H1 (cell line): ENCODE results near the gene EPHA2. TPM values are rescaled to one million over a fixed set of nuclear protein-coding genes. Genes with fewer than 3 reads are reported as not detected.

Experiments
- ASH2L ChIP-seq: fragments of 200-600, 300-600 bp; sonication (generic); IDR thresholded peaks from one replicate; pipeline ENCODE4 v1.7.1; 2017; ENCODE audit warnings: low read length
- CBX5 ChIP-seq: fragments of 300-800, 300-1000 bp; sonication (generic); IDR thresholded peaks from 2 replicates; pipeline ENCODE4 v1.7.1; 2016; ENCODE audit warnings: antibody characterized with exemption, low read length, low read depth
- TEAD4 ChIP-seq: IDR thresholded peaks from 2 replicates; pipeline ENCODE4 v1.6.1; 2012; ENCODE audit warnings: low read depth, low read length, inconsistent platforms, mixed read lengths
- polyA plus RNA-seq, 7 experiments: library from polyadenylated mRNA; depleted of rRNA in 3 of 7; stranded (reverse) in 5 of 7; unstranded in 2 of 7; fragments of >200 nt in 5 of 7; fragments of 200-250 nt in 2 of 7; gene quantifications; 1 replicate in 5 of 7; 2 replicates in 1 of 7; 4 replicates in 1 of 7; pipeline versions ENCODE4 v1.2.1 to v1.2.3, GENCODE V29; 2011 to 2013; ENCODE audit warnings: missing spikeins in 2 of 7, mixed read lengths in 2 of 7
- total RNA-seq: library from RNA; stranded (reverse); fragmentation: NEBNext Ultra II Directional; extraction: Animal tissue kit (Norgen Biotek cat#: 25700); gene quantifications from 2 replicates; pipeline ENCODE4 v1.2.1, GENCODE V29; 2021
- TF ChIP-seq, protein P1 (sequence below): fragments of 300-600 bp; sonication (generic); IDR thresholded peaks from 2 replicates; pipeline ENCODE4 v1.7.1; 2012; ENCODE audit warnings: low read length, moderate library complexity, mild to moderate bottlenecking, inconsistent platforms; ENCODE audit not compliant: insufficient replicate concordance
- TF ChIP-seq, protein P2 (sequence below): IDR thresholded peaks from 2 replicates; pipeline ENCODE4 v1.6.1; 2012; ENCODE audit warnings: low read length, inconsistent platforms

EPHA2 gene
- total and polyA plus RNA-seq, 2 of the 8 experiments (the other 6 are each of a cell fraction or from before 2014, with no cell fraction given) = 26.8 to 33.6 TPM

DNA sequence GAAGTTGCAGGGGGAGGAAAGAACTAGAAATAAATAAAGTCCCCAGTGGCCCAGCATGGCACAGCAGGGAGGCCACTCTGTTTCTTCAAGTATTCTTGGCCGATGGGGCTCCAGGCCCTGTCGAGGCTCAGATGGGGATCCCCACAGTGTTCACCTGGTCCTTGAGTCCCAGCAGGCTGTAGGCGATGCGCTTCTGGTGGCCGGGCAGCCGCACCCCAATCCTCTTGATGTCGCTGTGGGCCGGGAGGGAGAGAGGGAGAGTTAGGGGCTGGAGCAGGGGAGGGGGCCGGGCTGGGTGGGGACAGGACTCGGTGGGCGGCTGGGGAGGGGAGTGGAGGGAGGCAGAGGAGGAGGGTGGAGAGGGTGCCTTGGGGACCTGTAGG, 30.8 kb downstream of the EPHA2 start (continued):
- TF ChIP-seq, protein P1, sequence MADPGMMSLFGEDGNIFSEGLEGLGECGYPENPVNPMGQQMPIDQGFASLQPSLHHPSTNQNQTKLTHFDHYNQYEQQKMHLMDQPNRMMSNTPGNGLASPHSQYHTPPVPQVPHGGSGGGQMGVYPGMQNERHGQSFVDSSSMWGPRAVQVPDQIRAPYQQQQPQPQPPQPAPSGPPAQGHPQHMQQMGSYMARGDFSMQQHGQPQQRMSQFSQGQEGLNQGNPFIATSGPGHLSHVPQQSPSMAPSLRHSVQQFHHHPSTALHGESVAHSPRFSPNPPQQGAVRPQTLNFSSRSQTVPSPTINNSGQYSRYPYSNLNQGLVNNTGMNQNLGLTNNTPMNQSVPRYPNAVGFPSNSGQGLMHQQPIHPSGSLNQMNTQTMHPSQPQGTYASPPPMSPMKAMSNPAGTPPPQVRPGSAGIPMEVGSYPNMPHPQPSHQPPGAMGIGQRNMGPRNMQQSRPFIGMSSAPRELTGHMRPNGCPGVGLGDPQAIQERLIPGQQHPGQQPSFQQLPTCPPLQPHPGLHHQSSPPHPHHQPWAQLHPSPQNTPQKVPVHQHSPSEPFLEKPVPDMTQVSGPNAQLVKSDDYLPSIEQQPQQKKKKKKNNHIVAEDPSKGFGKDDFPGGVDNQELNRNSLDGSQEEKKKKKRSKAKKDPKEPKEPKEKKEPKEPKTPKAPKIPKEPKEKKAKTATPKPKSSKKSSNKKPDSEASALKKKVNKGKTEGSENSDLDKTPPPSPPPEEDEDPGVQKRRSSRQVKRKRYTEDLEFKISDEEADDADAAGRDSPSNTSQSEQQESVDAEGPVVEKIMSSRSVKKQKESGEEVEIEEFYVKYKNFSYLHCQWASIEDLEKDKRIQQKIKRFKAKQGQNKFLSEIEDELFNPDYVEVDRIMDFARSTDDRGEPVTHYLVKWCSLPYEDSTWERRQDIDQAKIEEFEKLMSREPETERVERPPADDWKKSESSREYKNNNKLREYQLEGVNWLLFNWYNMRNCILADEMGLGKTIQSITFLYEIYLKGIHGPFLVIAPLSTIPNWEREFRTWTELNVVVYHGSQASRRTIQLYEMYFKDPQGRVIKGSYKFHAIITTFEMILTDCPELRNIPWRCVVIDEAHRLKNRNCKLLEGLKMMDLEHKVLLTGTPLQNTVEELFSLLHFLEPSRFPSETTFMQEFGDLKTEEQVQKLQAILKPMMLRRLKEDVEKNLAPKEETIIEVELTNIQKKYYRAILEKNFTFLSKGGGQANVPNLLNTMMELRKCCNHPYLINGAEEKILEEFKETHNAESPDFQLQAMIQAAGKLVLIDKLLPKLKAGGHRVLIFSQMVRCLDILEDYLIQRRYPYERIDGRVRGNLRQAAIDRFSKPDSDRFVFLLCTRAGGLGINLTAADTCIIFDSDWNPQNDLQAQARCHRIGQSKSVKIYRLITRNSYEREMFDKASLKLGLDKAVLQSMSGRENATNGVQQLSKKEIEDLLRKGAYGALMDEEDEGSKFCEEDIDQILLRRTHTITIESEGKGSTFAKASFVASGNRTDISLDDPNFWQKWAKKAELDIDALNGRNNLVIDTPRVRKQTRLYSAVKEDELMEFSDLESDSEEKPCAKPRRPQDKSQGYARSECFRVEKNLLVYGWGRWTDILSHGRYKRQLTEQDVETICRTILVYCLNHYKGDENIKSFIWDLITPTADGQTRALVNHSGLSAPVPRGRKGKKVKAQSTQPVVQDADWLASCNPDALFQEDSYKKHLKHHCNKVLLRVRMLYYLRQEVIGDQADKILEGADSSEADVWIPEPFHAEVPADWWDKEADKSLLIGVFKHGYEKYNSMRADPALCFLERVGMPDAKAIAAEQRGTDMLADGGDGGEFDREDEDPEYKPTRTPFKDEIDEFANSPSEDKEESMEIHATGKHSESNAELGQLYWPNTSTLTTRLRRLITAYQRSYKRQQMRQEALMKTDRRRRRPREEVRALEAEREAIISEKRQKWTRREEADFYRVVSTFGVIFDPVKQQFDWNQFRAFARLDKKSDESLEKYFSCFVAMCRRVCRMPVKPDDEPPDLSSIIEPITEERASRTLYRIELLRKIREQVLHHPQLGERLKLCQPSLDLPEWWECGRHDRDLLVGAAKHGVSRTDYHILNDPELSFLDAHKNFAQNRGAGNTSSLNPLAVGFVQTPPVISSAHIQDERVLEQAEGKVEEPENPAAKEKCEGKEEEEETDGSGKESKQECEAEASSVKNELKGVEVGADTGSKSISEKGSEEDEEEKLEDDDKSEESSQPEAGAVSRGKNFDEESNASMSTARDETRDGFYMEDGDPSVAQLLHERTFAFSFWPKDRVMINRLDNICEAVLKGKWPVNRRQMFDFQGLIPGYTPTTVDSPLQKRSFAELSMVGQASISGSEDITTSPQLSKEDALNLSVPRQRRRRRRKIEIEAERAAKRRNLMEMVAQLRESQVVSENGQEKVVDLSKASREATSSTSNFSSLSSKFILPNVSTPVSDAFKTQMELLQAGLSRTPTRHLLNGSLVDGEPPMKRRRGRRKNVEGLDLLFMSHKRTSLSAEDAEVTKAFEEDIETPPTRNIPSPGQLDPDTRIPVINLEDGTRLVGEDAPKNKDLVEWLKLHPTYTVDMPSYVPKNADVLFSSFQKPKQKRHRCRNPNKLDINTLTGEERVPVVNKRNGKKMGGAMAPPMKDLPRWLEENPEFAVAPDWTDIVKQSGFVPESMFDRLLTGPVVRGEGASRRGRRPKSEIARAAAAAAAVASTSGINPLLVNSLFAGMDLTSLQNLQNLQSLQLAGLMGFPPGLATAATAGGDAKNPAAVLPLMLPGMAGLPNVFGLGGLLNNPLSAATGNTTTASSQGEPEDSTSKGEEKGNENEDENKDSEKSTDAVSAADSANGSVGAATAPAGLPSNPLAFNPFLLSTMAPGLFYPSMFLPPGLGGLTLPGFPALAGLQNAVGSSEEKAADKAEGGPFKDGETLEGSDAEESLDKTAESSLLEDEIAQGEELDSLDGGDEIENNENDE = no peak
- no peak for TF ChIP-seq ASH2L
- no peak for TF ChIP-seq TEAD4
- no peak for TF ChIP-seq CBX5
- TF ChIP-seq, protein P2, sequence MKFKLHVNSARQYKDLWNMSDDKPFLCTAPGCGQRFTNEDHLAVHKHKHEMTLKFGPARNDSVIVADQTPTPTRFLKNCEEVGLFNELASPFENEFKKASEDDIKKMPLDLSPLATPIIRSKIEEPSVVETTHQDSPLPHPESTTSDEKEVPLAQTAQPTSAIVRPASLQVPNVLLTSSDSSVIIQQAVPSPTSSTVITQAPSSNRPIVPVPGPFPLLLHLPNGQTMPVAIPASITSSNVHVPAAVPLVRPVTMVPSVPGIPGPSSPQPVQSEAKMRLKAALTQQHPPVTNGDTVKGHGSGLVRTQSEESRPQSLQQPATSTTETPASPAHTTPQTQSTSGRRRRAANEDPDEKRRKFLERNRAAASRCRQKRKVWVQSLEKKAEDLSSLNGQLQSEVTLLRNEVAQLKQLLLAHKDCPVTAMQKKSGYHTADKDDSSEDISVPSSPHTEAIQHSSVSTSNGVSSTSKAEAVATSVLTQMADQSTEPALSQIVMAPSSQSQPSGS = no peak
- TF ChIP-seq, all 59 proteins: peak for 0
